A673 (cell line): ENCODE results near the gene DNAH3. TPM values are rescaled to one million over a fixed set of nuclear protein-coding genes. Genes with fewer than 3 reads are reported as not detected.

Experiments
- BruUV-seq: library from RNA; stranded (reverse); fragments of 400-500 nt; replicated peaks from 2 replicates; lab custom pipeline; 2021; lab: Mats Ljungman, UMichigan
- CTCF ChIA-PET: fragments of 300-600 bp; sonication (Branson Sonifier 250); formaldehyde crosslinking; loops from one replicate; lab custom pipeline; 2022; ENCODE audit warnings: antibody characterized with exemption; lab: Charles Lee
- POLR2A ChIA-PET: fragments of 300-600 bp; sonication (Branson Sonifier 250); formaldehyde crosslinking; loops from one replicate; lab custom pipeline; 2022; ENCODE audit warnings: antibody characterized with exemption; ENCODE audit not compliant: low non-redundant PET; lab: Charles Lee
- DNase-seq: peaks from one replicate; pipeline ENCODE4 v3.0.0-alpha.2; 2015; ENCODE audit warnings: low spot score
- H3K27ac ChIP-seq: fragments of 200-600 bp; sonication (generic); 2 replicates; pipeline ENCODE4 v1.5.1; 2016; ENCODE audit warnings: mixed run types, low read depth, mild to moderate bottlenecking, mixed read lengths, antibody characterized with exemption, low read length; ENCODE audit not compliant: poor library complexity, severe bottlenecking
- H3K27me3 ChIP-seq: fragments of 200-600 bp; sonication (generic); replicated peaks from 2 replicates; pipeline ENCODE4 v1.6.1; 2017; ENCODE audit warnings: mixed run types, low read depth, mild to moderate bottlenecking, mixed read lengths, antibody characterized with exemption, low read length; ENCODE audit not compliant: insufficient read depth, poor library complexity
- H3K36me3 ChIP-seq: fragments of 200-600 bp; sonication (generic); 2 replicates; pipeline ENCODE4 v1.6.1; 2016; ENCODE audit warnings: mixed run types, mild to moderate bottlenecking, mixed read lengths, antibody characterized with exemption, low read length; ENCODE audit not compliant: insufficient read depth, poor library complexity, severe bottlenecking
- H3K4me1 ChIP-seq: fragments of 200-600 bp; sonication (generic); 2 replicates; pipeline ENCODE4 v1.6.1; 2017; ENCODE audit warnings: mixed run types, mild to moderate bottlenecking, mixed read lengths, antibody characterized with exemption, low read length; ENCODE audit not compliant: insufficient read depth, poor library complexity, severe bottlenecking
- H3K4me3 ChIP-seq: fragments of 200-600 bp; sonication (generic); 2 replicates; pipeline ENCODE4 v1.5.1; 2016; ENCODE audit warnings: low read depth, mixed run types, mild to moderate bottlenecking, mixed read lengths, low read length; ENCODE audit not compliant: poor library complexity, severe bottlenecking
- H3K9me3 ChIP-seq: fragments of 200-600 bp; sonication (generic); 2 replicates; pipeline ENCODE4 v1.6.1; 2016; ENCODE audit warnings: mixed run types, low read depth, mild to moderate bottlenecking, mixed read lengths, antibody characterized with exemption, low read length; ENCODE audit not compliant: poor library complexity, severe bottlenecking
- CTCF ChIP-seq: fragments of 300-800, 200-600 bp; sonication (generic); conservative IDR thresholded peaks from 2 replicates; pipeline ENCODE4 v1.5.1; 2017; ENCODE audit warnings: low read depth, mild to moderate bottlenecking, antibody characterized with exemption, low read length, moderate library complexity, mixed read lengths
- EZH2 ChIP-seq: fragments of 200-600 bp; sonication (generic); IDR thresholded peaks from 2 replicates; pipeline ENCODE4 v1.6.1; 2017; ENCODE audit warnings: borderline replicate concordance, low read depth, mild to moderate bottlenecking, mixed read lengths, antibody characterized with exemption, low read length; ENCODE audit not compliant: poor library complexity, severe bottlenecking
- intact Hi-C: fragments of 100-400 bp; cut with micrococcal nuclease; formaldehyde crosslinking; loops from one replicate; pipeline ENCODE4 v1.10.0; 2022; ENCODE audit not compliant: unreplicated experiment
- total RNA-seq: library from RNA; stranded (reverse); gene quantifications from 2 replicates; pipeline ENCODE4 v1.2.3, GENCODE V29; 2021

DNAH3 gene
- total RNA-seq, 1 experiment from 2014 or later, result not detected

GRCh38 chr16:20894388-20894787 lies 256.3 kb downstream of the DNAH3 start:
- no peak overlapping the region for H3K27ac ChIP-seq
- no peak for TF ChIP-seq EZH2
- TF ChIP-seq CTCF, result no peak
- intact Hi-C loops, result no loop called here
- no peak for DNase-seq
- no peak overlapping the region for H3K4me3 ChIP-seq
- H3K4me1 ChIP-seq, result peaks cover 13% of the 10 kb centered on the region
- CTCF ChIA-PET, result no interaction called here
- H3K27me3 ChIP-seq, result no peaks in the 10 kb centered on the region
- no peaks in the 10 kb centered on the region for H3K9me3 ChIP-seq
- no peaks in the 10 kb centered on the region for H3K36me3 ChIP-seq
- BruUV-seq, result no TSS peak
- POLR2A ChIA-PET, result no interaction called here

GRCh38 chr16:20889625-20890275 lies 260.9 kb downstream of the DNAH3 start:
- Histone ChIP-seq H3K27ac (no peak overlapping the region), H3K27me3 (no peaks in the 10 kb centered on the region), H3K36me3 (no peaks in the 10 kb centered on the region), H3K9me3 (no peaks in the 10 kb centered on the region), H3K4me1 (no peaks in the 10 kb centered on the region), H3K4me3 (no peak overlapping the region)
- no TSS peak for BruUV-seq
- TF ChIP-seq EZH2, result no peak
- ChIA-PET POLR2A (interaction anchor here (0.6 kb wide), 1 partner anchor 170 kb away, joined by 15 read pairs; no protein-coding TSS in a partner anchor), CTCF (no interaction called here)
- intact Hi-C loops, result no loop called here
- DNase-seq, result no peak

- TF ChIP-seq CTCF (no peak), EZH2 (no peak)
- no peak overlapping the region for H3K27ac ChIP-seq
- no TSS peak for BruUV-seq
- no peaks in the 10 kb centered on the region for H3K9me3 ChIP-seq
- no peak for DNase-seq
- intact Hi-C loops, result no loop called here
- no peaks in the 10 kb centered on the region for H3K4me1 ChIP-seq
- no peaks in the 10 kb centered on the region for H3K36me3 ChIP-seq
- no peaks in the 10 kb centered on the region for H3K27me3 ChIP-seq
- CTCF ChIA-PET, result no interaction called here
- no peak overlapping the region for H3K4me3 ChIP-seq
- POLR2A ChIA-PET, result no interaction called here
These were observed 263.4 kb downstream of the DNAH3 start for GRCh38 chr16:20887207-20887606.

DNA sequence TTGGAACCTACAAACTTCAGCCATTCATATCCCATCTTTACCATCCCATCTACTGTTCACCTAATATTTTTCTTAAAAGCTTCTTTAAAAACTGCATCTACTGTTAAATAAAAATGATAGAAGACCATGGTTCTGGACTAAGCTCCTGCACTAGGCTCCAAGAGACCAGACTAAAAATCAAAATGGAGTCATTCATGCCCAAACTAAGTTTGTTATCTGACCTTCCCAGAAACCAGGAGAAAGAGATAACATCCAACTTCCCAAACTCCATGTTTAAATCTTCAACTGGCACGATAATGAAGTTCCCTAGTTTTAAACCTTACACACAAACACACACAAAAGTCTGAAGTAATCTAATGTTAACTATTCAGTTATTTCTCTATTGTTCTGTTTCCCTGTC lies 264.3 kb downstream of the DNAH3 start:
- no peak overlapping the region for H3K27ac ChIP-seq
- intact Hi-C loops, result no loop called here
- H3K27me3 ChIP-seq, result no peaks in the 10 kb centered on the region
- no peak for DNase-seq
- TF ChIP-seq CTCF (no peak), EZH2 (no peak)
- ChIA-PET CTCF (no interaction called here), POLR2A (no interaction called here)
- no peak overlapping the region for H3K4me3 ChIP-seq
- no peaks in the 10 kb centered on the region for H3K4me1 ChIP-seq
- no peaks in the 10 kb centered on the region for H3K36me3 ChIP-seq
- H3K9me3 ChIP-seq, result no peaks in the 10 kb centered on the region
- no TSS peak for BruUV-seq
